ENCODE results near the gene ZIC5.

DNA sequence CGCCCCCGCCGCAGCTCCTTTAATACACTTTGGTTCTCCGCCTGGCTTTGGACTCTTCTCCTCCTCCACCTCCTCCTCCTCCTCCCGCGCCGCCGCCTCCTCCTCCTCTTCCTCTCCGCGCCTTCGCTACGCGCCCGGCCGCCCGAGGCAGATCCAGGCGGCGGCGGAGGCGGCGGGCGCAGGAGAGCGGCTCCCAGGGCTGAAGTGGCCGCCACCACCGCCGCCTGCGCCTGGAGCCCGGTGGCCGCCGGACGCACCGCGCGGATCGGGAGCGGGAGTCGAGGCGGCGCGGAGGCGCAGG, 10.1 kb upstream of the ZIC5 start, which contains the start of gene ZIC2:
- TF ChIP-seq, protein P1, sequence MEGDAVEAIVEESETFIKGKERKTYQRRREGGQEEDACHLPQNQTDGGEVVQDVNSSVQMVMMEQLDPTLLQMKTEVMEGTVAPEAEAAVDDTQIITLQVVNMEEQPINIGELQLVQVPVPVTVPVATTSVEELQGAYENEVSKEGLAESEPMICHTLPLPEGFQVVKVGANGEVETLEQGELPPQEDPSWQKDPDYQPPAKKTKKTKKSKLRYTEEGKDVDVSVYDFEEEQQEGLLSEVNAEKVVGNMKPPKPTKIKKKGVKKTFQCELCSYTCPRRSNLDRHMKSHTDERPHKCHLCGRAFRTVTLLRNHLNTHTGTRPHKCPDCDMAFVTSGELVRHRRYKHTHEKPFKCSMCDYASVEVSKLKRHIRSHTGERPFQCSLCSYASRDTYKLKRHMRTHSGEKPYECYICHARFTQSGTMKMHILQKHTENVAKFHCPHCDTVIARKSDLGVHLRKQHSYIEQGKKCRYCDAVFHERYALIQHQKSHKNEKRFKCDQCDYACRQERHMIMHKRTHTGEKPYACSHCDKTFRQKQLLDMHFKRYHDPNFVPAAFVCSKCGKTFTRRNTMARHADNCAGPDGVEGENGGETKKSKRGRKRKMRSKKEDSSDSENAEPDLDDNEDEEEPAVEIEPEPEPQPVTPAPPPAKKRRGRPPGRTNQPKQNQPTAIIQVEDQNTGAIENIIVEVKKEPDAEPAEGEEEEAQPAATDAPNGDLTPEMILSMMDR (conservative IDR thresholded peaks at IDR 0.05; ENCODE audit: low read depth, low read length), result no peak
- TF ChIP-seq ELK1 (IDR thresholded peaks at IDR 0.05; ENCODE audit: borderline replicate concordance, low read depth, low read length) (no peak), POLR2A (IDR thresholded peaks at IDR 0.05; ENCODE audit: low read depth, low read length) (no peak), BHLHE40 (IDR thresholded peaks at IDR 0.05; ENCODE audit: low read depth, low read length) (no peak), RAD21 (IDR thresholded peaks at IDR 0.05; ENCODE audit: low read length) (no peak), MXI1 (IDR thresholded peaks at IDR 0.05; ENCODE audit: borderline replicate concordance, low read depth, low read length) (no peak), RCOR1 (IDR thresholded peaks at IDR 0.05; ENCODE audit: insufficient replicate concordance, low read length) (no peak), SMC3 (IDR thresholded peaks at IDR 0.05; ENCODE audit: low read depth, low read length) (no peak), RFX5 (IDR thresholded peaks at IDR 0.05; ENCODE audit: low read depth, low read length) (no peak)
